SKM-1 treated with dmso at 0.1 percent for 144 hours (cell line): Measurements from ENCODE around the gene CD320.

Experiments
- DNase-seq: peaks from one replicate; lab custom pipeline; 2025; ENCODE audit not compliant: unreplicated experiment; lab: John Stamatoyannopoulos, UW

CD320 gene

DNA sequence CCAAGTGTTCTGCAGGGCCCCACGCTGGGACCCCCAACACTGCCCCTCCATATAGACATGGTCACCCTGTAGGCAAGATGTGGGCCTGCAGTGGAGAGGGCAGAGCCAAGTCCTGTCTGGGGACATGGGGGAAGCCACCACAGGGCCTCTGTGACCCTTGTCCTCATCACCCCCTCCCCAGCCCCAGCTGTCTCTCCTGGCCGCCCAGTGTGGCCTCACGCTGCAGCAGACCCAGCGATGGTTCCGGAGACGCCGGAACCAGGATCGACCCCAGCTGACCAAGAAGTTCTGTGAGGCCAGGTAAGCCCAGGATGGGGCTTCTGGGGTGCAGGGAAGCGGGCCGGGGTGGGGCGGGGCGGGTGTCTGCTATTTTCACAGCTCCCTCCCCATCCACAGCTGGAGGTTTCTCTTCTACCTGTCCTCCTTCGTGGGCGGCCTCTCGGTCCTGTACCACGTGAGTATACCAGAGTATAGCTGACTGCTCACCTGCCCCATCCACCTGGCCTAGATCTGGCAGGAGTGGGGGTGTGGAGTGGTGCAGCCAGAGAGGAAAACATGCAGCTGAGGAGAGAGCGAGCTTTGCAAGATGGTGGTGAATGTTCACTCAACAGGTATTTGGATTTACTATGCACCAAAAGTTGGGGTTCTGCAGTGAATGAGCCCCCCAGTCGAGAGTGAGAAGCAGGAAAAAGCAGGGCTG is 52.6 kb downstream of the CD320 start:
- no peak for DNase-seq

DNA sequence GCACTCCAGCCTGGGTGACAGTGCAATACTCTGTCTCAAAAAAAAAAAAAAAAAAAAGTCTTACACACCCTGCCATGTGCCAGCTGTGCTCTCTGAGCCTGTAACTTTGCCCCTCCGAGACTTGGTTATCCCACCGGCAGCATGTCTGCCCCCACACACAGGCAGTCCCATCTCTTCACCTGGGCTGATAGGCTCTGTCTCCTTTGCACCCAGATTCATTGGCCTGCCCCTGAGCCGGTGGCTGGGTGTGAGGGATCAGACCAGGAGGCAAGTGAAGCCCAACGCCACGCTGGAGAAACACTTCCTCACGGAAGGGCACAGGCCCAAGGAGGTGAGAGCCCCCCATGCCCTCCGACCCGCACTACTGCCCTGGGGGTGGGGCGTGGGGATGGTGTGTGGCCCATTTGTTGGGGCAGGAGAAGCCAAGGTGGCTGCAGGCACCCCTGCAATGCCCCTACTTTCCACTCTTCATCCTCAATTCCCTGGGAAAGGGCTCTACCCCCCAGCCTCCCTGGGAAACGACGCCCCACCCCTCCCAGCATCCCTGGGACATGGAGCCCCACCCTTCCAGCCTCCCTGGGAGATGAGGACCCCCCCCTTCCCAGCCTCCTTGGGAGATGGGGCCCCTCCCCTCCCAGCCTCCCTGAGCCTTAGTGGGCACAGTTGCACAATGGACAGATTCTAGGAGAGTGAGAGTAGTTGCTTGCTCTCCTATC is 53.7 kb downstream of the CD320 start:
- DNase-seq: no peak

DNA sequence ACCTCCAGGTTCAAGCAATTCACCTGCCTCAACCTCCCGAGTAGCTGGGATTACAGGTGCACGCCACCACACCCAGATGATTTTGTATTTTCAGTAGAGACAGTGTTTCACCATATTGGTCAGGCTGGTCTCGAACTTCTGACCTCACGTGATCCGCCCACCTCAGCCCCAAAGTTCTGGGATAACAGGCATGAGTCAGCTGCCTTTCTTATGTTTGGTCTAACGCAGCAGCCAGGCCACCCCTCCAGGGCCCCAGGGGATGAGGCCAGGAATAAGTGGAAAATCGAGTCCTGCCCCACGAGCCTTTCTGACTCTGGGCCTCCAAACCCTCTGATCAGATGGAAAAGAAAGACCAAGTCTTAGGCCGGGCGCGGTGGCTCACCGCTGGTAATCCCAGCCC is 54.5 kb downstream of the CD320 start:
- DNase-seq: no peak

DNA sequence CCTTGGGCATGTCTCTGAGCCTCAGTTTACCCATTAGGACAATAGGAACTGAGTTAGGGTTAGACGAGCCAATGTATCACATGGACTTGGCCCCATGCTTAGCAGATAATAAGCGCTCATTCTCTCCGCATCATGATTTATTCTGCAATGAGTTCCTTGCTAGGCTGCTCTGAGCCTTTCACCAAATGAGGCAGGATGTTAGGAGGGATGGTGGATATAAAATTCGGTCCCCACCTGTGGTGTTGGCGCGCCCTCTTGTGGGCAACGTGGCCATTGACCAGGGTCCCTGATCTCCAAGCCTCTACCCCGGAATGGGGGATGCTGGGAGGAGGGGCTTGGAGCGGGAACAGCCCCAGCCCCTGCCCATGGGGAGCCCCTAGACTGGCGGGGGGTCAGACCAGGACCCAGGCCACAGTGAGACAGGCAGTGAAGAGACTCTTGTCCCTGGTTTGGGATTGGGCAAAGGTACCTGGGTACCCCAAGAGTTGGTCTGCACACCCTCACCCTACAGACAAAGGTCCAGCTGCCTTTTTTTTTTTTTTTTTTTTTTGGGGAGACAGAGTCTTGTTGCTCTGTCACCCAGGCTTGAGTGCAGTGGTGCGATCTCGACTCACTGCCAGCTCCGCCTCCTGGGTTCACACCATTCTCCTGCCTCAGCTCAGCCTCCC is 55.1 kb downstream of the CD320 start:
- DNase-seq: peak; percentile 45
